ENCODE measurements around the gene CYB5B.

Gene CYB5B

DNA sequence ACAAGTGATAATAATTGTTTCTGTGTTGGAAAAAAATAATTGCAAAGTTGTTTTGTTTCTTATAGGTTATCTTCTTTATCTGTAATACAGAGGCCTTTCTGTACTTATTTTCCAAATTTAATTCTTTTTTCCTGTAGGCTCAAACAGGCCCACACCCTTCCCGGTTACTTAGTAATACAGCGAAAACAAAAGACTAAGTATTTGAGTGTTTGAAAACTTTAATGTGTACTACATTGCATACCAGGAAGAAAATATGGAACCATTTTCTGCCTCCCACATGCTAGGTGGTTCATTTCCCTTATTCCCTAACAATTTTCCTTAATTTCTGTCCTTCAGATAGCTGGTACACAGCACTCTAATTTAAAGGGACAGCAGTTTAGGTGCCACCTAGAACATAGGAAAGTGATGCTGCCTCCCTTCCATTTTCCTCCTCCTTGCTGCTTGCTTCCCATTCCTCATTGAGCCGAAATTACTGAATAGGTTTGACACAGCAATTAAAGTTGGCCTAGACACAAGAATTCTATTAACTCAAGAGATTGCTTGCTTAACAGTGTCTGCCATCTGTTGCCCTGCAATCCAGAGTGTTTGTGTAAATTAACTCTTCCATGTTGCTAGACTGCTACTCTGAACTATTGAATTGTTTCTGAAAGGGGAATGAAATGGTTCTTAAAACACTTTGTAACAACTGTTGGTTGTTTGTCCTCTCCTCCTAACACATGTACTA, 24.2 kb downstream of the CYB5B start:
- peak; percentile 69 for DNase-seq

DNA sequence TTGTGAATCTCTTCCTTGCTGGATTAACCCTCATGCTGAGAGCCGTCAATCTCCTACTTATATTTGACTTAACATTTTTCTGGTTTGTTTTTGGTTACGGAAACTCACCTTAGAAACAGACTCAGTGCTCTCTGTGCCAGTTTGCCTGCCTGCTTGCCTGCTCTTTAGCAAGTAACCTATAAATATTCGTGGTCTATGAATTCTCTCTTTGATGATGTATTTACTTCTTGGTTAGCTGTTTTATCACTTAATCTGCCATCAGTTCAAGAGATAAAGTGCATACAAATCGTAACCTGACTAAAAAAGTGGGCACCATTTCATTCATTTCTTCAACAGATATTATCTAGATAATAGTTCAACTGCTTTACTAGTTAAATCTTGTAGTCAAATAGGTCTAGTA, 26.7 kb downstream of the CYB5B start:
- DNase-seq = no peak

DNA sequence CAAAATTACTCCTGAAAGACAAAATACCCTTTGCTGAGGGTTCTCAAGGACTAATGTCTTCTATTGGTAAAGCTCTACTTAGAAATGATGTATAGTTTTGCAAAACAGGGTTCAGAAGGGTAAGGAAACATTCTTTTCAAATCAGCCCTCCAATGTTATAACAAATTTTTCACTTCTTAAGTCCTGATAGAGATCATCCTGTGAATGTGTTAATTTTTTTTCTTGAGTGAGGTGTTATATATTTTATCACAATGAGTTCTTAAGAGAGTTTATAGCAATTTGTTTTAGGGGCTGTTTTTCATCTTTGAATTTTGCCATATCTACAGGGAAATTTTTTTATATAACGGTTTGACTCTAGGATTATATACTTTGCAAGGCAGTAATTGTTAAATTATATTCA, 29.5 kb downstream of the CYB5B start:
- no peak for DNase-seq

DNA sequence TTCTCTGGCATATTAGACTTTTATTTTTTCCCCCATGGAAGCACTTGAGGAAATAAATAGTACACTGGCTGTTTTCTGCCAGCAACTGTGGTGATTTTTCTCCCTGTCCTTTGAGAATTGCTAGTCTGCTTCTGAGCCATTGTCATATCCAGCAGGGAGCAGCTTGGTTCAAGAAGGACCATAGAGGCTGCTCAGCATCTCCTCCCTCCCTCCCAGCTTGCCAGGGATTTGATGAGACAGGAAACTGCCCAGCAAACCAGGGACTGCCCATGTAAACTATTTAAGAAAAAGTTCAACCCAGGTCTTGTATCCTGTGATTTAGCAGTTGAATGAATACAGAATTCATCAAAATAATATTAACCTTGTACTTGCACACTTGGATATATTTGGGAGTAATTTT, 39.5 kb downstream of the CYB5B start:
- DNase-seq = no peak

DNA sequence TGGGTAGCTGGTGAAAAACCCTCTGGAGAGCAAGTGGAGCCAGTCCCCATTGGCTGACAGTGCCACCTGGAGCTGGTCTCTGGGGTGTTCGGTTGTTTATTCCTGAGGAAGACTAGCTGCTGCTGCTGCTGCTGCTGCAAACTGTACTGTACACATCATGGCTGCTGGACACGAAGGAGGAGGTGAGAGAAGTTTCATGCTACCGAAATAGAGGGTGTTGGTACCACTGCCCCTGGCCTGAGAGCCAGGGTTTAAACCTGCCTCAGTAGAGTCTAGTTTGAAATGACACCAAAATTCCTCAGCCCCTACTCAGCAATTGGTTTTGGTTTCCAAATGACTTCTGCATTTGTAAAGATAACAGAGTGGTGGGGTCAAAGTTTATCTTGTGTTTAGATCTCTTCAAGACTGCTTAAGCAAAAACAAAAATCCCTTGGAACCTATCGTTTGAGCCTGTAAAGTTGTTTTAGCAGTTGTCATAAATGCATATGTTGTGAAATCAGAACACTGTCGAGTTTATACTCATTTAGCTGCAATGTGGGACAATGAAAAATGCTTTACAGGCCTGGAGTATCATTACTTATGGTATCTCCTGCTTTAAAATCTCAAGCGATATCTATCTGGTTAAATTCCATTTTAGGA, 40.8 kb downstream of the CYB5B start:
- no peak for DNase-seq

DNA sequence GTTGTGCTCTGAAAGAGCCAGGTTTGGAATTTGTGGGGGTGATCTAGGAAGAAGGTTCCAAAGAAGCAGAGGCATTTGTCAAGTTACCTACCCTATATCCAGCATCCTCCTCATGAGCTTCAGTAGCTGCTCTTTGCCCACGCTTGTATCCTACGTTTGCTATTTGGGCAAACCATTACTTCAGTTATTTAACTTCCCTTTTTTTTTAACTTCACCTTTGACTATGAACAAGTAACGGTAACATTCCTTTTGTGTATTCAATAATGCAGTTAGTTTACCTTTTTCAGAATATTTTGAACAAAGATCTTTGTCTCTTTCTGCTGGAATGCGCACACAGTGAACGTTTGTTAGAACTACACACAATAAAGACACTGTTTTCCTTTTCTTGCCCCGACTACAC, 41.5 kb downstream of the CYB5B start:
- no peak for DNase-seq

DNA sequence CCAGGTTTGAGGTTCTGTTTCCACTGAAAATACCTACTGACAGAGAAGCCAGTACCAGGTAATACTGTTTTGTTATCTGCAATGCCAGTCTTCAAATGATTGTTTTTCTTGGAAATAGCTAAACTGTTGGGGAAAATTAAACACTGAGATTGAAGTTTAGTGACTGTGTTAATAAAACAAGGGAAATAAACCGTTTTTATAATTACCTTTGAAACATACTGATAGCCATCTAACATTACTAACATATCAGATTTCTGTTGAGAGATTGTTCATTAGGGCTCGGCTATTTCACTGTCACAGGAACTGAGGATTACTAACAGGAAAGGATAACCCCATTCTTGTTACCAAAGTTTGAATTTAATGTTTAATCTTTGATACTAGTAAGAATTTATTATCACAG, 42.1 kb downstream of the CYB5B start:
- no peak for DNase-seq

DNA sequence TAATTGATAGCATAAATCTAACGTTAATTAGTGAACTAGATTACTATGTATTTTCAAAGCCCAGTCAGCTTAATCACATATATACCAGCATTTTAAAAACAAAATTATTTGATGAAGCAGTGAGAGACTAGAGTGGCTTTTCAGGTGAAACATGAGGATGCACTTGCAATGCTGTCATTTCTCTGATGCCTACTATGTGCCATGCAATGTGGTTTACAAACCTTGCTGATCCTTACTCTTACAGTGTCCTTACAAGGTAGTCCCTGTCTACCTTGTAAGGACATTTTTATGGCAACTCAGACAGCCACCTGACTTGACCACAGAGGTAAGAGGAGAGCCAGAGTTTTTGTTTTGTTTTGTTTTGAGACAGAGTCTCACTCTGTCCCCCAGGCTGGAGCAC, 42.7 kb downstream of the CYB5B start:
- no peak for DNase-seq

DNA sequence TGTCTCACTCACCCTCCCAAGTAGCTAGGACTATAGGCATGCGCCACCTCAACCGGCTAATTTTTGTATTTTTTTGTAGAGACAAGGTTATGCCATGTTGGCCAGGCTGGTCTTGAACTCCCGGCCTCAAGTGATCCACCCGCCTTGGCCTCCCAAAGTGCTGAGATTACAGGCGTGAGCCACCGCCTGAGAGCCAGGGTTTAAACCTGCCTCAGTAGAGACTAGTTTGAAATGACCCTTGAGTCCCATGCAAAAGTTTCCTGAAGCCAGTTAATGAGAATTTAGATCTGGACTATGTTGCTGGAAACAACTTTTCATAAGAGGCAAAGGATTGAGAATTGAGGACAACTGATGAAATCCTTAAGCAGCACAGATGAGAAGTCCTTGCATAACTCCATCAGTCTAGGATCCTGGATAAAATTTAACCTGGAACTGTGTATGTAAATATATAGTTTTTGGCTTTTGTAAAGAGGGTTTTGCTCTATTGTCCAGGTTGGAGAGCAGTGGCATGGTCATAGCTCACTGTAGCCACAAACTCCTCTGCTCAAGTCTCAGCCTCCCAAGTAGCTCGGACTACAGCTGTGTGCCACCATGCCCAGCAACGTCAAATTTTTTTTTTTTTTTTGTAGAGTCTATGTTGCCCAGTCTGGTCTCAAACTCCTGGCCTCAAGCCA, 43.2 kb downstream of the CYB5B start:
- DNase-seq = no peak

DNA sequence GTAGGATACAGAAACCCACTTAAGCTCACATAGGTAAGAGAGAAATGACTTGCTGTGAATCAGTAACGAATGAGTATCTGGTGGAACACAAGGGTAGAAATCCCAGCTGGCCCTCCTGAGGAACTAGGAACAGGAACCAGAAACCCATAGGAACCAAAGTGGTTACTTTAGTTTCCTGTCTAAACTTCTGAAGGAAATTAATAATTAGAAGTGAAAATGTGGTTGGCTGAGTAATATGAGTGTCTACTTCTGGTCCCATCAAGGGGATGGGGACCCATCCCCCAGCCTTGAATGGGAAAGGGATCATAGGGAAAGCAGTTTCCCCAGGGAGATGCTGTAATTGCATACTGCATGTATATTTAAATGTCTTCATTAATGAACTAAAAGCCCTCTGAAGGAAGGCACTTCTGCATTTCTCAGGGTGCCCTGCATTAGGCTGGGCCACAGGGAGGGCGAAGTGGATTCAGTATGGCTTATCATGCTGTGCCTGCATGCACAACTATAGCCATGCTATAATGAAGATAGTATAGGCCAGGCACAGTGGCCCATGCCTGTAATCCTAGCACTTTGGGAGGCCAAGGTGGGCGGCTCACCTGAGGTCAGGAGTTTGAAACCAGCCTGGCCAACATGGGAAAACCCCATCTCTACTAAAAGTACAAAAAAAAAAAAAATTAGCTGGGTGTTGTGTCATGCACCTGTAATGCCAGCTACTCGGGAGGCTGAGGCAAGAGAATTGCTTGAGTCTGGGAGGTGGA, 45.6 kb downstream of the CYB5B start:
- DNase-seq = no peak

DNA sequence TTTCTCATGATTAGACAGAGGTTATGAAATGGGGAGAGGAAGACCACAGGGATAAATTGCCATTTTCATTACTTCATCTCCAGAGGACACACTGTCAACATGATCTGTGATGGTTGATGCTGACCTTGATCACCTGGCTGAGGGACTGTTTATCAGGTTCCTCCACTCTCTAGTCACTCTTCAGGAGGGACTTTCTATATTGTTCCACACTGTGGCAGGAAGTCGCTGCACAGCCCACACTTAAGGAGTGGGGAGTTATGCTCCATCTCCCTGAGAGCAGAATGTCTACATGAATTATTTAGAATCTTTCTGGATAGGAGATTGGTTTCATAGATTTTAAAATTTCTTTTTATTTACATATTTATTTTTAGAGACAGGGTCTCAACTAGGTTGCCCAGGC, 46.7 kb downstream of the CYB5B start:
- no peak for DNase-seq

DNA sequence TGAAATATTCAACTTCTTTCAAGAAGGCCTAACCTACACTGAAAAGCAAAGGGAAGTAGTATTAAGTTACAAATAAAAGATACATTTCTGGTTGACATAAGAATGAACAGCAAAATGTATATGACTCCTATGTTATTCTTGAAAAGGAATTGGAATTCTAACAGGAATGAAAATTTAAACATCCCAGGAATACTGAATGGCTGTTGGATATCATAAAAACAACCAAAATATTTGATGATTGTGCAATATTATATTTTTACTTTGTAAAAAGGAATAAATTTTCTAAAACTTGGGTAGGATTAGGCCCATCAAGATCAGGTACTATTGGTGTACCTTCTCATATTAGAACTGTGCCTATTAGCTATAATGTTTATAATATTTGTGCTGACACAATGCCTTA, 50.0 kb downstream of the CYB5B start:
- no peak for DNase-seq

DNA sequence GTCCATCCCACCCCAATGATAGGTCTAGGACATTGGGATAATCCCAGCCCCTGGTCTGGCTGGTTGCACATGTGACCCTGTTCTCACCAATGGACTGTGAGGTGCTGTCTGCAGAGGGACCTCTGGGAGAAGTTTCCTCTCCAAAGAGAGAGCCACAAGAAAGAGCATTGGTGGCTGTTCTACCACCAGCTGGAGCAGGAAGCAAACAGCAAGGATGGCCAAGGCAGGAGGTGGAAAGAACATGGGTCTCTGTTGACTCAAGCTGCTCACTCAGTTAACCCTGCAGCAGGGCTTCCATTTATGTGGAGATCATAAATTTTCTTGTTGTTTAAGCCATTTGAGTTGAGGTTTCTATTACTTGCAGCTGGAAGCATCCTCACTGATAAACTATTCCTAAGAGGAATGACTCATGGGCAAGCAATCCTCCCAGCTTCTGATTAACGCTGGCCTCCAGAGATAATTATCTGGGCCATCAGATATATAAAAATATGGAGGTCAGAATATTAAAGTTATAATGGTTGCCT, 52.6 kb downstream of the CYB5B start:
- no peak for DNase-seq

DNA sequence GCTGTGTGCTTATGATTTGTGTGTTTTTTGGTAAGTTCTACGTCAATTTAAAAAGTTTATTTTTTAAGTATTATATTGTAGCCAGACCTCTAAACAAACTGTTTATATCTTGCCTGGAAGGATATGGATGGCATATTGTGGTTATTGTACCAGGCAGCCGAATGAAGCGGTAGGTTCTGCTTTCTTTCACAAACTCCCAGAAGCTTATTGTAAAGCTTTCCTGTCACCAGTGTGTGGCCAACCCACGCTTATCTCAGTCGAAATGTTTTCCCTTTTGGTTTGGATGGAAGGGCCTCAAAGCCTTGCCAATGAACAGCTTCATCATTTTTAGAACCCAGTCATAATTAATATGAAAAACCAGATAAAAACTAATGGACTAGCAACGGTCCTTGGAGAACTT, 53.1 kb downstream of the CYB5B start:
- no peak for DNase-seq

DNA sequence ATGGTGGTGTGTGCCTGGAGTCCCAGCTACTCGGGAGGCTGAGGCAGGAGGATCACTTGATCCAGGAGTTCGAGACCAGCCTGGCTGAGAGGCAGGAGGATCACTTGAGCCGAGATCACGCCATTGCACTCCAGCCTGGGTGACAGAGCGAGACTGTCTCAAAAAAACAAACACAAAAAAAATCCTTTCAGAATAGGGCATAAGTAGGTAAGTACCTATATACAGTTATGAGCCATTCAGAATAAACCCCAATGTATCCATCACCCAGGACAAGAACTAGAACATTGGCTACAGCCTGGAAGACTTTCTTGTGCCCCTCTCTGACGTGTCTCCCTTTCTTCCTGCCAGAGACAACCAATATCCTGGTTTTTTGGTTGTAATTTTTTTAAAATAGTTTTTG, 54.3 kb downstream of the CYB5B start:
- no peak for DNase-seq

DNA sequence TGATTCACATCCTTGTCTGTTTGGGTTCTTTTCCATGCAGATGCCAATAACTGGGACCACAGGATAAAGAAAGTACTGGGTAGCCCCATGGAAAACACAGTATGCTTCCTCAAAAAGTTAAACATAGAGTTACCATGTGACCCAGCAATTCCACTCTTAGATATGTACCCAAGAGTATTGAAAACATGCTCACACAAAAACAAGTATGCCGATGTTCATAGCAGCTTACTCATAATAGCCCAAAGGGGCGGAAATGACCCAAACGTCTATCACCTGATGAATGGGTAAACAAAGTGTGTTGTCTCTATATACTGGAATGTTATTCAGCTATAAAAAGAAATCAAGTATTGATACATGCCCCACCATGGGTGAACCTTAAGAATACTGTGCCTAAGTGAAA, 55.4 kb downstream of the CYB5B start:
- DNase-seq = no peak

DNA sequence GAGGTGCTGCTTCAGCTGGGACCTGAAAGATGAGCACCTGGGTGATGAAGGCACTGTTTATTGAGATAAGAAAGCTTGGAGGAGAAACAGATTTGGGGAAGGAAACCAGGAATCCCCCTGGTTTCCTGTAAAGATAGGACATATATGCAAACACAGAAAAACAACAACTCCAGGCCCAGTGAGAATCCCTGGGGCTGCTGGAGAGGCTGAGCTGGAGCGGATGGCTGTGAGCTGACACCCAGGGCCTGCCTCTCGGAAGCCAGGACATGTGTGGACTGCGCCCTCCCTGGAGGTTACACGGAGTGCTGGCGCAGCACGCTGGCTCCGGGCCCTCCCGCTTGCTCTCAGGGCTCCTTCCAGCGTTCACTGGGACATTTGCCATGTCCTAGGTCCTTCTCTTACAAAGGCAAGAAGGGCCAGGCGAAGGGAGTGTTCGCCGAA, 57.5 kb downstream of the CYB5B start:
- peak; percentile 78 for DNase-seq

DNA sequence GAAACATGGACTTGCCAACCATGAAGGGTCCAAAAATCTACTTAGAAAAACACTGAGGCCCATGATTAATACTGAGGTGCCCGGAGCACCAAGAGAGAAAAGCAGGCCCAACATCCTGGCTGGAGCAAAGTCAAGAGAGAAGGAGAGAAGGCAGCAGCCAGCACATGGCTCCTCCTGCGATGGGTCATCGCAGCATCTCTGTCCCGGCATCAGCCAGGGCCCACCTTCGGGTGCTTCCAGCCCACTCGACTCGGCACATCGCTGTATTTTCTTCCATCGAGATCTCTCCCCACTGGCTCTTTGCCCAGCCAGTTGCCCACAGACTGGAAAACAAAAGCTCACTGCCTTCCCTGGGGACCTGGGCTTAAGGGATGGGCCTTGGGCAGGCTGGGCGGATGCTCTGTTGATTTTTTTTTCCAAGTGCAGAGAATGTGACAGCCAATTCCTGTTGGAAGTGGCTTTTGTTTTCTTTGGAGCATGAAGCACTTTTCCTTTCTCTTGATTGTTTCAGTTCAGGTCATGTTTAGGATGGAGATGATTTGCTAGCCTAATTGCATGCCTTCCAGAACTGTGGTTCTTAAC, 58.1 kb downstream of the CYB5B start:
- peak; percentile 82 for DNase-seq

DNA sequence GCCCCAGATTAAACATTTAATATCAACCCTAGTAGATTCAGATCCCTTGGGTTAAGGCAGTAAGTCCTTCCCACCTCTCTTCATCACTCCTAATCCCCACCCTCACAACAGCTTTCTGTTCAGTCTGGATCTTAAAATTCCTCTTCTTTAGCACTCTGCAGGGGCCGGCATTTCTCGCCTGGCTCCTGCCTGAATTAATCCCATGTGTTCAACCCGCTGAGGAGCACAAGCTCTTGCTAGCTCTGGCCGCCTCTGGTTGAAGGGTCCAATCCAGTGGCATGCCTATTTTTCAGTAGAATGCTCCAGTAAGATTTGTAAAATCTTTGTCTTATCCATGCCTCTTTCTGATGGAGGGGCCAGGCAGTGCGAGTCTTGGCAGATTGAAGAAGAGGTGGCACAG, 59.2 kb downstream of the CYB5B start:
- DNase-seq = no peak

DNA sequence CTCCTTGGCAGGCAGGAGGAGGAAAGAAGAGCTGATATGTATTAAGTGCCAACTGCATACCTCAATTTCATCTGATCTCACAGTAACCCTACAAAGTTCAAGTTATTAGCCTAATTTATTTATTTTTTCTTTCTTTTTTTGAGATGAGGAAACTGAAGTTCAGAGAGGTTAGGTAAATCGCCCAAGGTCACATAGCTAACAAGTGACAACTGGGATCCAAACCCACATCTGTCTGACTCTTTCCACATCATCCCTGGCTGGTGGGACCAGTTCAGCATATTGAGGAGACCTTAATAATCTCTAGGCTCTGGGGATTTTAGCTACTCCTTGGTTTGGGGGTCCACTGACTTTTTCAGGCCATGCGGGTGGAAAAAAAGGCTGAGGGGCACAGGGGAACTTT, 60.9 kb downstream of the CYB5B start:
- DNase-seq = no peak

DNA sequence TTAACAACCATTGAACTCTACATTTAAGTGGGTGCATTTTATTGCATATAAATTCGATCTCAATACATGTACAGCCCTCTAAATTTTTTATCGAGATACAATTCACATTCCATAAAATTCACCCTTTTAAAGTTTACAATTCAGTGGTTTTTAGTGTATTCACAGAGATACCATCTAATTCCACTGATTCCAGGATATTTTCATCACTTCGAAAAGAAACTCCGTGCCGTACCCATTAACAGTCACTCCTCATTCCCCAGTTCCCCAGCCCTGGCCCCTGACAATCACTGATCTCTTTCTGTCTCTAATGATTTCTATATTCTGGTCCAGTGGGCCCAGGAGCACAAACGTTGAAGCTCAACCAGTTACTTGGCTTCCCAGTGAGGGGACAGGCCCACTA, 61.4 kb downstream of the CYB5B start:
- DNase-seq = no peak

DNA sequence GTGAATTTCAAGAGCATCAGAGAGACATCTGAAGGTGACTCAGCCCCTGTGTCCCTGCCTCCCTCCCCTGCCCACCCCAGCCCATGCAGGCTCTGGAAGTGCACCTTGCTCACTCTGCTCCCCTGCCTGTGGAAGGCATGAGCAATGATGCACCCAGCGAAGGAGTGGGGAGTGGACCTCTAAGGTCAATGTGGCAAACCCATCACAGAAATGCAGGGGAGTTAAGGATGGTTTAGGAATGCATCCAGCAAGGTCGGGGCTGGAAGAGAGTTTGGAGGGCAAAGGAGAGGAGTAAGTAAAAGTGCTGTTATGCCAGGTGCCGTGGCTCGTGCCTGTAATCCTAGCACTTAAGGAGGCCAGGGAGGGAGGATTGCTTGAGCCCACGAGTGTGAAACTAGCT, 61.9 kb downstream of the CYB5B start:
- DNase-seq = no peak

DNA sequence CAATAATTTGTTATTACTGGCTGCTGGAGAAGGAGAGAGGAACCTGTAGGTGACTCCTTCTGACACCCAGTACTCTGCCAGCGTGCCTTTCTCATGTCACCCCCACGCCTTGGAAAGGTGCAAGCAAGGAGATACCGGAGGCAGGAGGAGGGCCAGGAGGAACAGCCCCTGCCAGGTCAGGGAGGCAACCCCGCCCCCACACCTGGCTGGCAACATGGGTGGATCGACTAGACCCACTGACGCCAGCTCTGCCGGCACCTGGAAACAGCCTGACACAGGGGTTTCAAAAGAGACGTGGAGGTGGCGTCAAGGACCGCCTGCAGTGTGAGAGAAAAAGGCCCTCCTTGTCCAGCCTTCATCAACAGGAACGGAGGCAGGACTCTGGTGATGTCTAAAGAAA, 62.3 kb downstream of the CYB5B start:
- no peak for DNase-seq
